ENCODE results near the gene JPT2.

Gene JPT2, protein sequence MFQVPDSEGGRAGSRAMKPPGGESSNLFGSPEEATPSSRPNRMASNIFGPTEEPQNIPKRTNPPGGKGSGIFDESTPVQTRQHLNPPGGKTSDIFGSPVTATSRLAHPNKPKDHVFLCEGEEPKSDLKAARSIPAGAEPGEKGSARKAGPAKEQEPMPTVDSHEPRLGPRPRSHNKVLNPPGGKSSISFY

DNA sequence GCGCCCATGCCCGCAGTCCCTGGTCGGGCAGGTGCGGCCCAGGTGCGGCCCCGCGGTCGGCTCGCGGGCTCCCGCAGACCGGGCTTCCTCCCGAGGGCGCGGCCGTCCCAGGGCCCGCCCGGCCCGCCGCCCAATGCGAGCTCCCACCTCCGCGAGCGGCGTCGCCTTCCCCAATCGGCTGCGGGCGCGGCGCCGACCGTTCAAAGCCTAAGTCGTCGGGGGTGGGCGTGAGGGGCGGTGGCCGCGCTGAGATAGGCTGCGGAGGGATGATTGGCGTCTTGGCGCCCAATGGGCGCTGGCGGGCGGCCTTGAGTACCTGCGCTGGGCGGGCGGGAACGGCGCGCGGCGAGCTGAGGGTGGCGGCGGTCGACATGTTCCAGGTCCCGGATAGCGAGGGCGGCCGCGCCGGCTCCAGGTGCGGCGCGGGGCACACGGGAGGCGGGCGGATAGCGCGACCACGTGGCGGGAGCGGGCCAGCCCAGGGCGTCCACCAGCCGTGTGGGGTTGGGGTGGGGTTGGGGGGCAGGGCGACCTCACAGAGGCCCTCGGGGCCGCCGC, at the start of gene JPT2:
Gene JPT2 (plus strand): TSS at position 338 of the 558 bp plus-strand sequence. CDS start 34 bp downstream, at position 372.
- H3K4me3 ChIP-seq (ENCODE audit: low read length) = peak within 1 kb of the TSS; percentile 84
- TF ChIP-seq, protein P1, sequence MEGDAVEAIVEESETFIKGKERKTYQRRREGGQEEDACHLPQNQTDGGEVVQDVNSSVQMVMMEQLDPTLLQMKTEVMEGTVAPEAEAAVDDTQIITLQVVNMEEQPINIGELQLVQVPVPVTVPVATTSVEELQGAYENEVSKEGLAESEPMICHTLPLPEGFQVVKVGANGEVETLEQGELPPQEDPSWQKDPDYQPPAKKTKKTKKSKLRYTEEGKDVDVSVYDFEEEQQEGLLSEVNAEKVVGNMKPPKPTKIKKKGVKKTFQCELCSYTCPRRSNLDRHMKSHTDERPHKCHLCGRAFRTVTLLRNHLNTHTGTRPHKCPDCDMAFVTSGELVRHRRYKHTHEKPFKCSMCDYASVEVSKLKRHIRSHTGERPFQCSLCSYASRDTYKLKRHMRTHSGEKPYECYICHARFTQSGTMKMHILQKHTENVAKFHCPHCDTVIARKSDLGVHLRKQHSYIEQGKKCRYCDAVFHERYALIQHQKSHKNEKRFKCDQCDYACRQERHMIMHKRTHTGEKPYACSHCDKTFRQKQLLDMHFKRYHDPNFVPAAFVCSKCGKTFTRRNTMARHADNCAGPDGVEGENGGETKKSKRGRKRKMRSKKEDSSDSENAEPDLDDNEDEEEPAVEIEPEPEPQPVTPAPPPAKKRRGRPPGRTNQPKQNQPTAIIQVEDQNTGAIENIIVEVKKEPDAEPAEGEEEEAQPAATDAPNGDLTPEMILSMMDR (conservative IDR thresholded peaks at IDR 0.05; ENCODE audit: low read depth, low read length) = no peak

DNA sequence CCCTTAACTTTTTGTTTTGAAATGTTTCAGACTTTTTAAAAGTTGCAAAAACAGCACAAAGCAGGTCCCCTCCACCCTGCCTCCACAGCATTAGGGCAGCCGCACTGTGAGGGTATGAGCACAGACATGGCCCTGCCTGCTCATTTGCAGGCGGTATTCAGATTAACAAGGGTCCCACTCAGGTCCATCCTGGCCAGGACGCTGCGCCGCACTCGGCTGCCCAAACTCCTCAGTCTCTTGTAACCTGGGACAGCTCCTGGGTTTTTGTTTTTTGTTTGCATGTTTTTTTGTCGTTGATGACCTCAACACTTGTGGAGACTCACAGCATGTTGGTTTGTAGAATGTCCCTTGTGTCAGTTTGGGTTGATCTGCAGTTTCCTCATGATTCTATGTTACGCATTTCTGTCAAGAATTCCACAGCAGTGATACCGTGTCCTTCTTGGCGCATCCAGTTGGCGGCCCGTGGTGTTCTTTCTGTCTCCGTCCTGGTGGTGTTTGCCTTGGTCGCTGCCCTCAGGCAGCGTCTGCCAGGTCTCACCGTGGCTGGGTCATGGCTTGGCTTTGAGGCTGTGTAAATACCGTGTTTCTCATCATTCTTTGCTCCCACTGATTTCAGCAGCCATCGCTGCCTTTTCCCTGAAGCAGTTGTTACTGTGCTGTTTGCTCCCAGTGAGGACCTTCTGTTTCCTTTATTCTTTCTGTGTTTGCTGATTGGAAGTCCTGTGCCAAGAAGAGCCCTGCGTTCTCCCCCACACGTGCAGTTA, 47.4 kb upstream of the JPT2 start:
- TF ChIP-seq, protein P1 (conservative IDR thresholded peaks at IDR 0.05; ENCODE audit: low read depth, low read length) = no peak
- no peak for DNase-seq (ENCODE audit: low read depth)

More for the DNA sequence above, at the start of gene JPT2:
- DNase-seq (ENCODE audit: low read depth) = peak; percentile 92

DNA sequence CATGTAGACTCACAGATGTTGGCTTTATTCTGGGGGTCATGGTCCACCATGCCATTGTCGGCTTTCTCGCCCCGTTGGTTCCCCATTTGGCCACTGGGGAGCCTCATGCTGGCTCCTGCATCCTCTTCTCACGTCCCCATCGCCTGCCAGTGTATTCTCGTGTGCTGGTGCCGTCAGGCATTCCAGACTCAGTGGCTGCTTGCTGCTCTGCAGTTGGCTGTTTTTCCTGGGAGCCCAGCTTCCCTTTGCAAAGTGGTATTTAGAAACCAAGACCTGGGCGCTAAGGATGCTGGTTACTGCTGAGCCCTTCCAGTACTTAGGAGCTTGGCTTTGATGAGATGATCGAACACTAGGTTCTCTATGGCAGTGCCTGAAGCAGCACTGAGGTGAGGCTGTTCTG, 46.8 kb upstream of the JPT2 start:
- TF ChIP-seq, protein P1 (conservative IDR thresholded peaks at IDR 0.05; ENCODE audit: low read depth, low read length) = no peak

More for the DNA sequence above, 47.4 kb upstream of the JPT2 start:
- H3K4me3 ChIP-seq (ENCODE audit: low read length) = no peak overlapping the region

DNA sequence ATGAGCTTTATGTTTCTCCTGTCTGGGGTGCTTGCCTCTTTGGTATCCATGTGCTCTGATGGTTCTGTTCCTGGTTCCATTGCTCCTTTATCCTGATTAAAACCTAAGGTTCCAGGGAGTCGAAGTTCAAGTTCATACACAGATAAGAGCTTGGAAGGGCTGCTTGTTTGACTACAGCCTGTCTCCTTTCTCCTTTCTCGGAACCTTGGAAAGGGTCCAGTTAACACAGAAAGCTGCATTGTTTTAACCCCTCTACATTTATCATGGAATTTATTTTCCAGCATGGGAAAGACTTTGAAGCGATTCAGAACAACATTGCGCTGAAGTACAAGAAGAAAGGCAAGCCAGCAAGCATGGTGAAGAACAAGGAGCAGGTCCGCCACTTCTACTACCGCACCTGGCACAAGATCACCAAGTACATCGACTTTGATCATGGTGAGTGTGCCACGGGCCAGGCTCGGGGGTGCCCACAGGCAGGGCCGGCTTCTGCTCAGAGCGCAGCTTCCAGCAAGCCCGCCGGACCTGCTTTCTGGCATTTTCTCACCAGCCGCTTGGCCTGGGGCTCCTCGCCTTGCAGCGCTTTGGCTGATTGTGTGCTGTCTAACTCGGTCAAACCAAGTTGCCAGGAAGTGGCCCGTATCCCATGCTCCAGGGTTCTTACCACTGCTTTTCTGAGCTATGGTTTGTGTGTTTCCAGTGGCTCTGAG, 46.0 kb upstream of the JPT2 start:
- H3K4me3 ChIP-seq (ENCODE audit: low read length) = no peak overlapping the region
- DNase-seq (ENCODE audit: low read depth) = no peak
- TF ChIP-seq, protein P1 (conservative IDR thresholded peaks at IDR 0.05; ENCODE audit: low read depth, low read length) = no peak

More for the DNA sequence above, 46.8 kb upstream of the JPT2 start:
- DNase-seq (ENCODE audit: low read depth) = no peak
- H3K4me3 ChIP-seq (ENCODE audit: low read length) = no peak overlapping the region

DNA sequence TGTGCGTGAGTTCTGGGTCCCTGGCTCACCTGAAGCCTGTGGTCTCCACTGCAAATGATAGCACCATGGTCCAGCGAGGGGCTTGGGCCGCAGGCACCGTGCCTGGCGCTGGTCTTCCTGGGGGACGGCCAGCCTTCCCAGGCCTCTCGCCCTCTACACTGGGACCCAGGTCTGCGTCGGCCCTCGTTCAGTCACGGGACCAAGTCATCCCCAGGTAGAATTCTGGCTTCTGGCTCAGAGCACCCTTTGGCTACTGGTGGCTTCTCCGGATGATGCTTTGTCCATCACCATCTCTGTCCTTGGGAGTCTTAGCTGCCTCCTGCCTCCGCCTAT, 45.5 kb upstream of the JPT2 start:
- TF ChIP-seq, protein P1 (conservative IDR thresholded peaks at IDR 0.05; ENCODE audit: low read depth, low read length) = no peak
- DNase-seq (ENCODE audit: low read depth) = no peak
- H3K4me3 ChIP-seq (ENCODE audit: low read length) = no peak overlapping the region

DNA sequence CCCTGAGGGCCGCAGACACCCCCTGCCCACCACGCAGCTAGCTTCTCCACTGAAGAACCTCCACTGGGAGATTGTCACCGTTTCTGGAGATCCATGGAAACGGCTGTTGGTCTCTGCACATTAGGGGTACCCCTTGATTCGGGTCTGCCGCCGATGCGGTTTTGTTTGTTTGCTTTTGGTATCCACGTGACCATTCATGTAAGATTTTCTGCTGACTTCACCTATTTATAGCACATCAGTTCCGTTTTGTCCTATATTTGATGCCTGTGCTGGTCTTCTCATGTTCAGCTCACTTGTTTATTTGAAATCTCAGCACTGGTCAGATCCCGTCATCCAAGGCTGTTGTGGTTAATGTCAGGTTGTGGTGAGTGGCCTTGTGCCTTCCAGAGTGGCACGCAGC, 44.8 kb upstream of the JPT2 start:
- DNase-seq (ENCODE audit: low read depth) = no peak
- TF ChIP-seq, protein P1 (conservative IDR thresholded peaks at IDR 0.05; ENCODE audit: low read depth, low read length) = no peak
- H3K4me3 ChIP-seq (ENCODE audit: low read length) = no peak overlapping the region

Measured in retinal pigment epithelial cell (primary cell).